ENCODE data around the gene RNF31.

DNA sequence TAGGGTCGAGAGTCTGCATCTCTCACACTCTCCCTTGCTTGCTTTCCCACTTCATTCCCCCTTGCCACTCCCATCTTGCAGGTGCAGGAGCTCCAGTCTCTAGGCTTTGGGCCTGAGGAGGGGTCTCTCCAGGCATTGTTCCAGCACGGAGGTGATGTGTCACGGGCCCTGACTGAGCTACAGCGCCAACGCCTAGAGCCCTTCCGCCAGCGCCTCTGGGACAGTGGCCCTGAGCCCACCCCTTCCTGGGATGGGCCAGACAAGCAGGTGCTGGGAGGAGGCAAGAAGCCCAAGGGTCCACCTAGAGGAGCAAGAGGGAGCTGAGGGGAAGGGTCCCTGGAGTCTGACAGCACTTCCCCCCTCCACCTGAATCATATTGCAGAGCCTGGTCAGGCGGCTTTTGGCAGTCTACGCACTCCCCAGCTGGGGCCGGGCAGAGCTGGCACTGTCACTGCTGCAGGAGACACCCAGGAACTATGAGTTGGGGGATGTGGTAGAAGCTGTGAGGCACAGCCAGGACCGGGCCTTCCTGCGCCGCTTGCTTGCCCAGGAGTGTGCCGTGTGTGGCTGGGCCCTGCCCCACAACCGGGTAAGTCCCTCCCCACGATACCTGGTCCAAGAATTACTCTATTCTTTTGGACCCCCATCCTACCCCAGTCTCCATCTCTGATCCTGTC, 4.2 kb downstream of the RNF31 start:
- TF ChIP-seq, protein P1, sequence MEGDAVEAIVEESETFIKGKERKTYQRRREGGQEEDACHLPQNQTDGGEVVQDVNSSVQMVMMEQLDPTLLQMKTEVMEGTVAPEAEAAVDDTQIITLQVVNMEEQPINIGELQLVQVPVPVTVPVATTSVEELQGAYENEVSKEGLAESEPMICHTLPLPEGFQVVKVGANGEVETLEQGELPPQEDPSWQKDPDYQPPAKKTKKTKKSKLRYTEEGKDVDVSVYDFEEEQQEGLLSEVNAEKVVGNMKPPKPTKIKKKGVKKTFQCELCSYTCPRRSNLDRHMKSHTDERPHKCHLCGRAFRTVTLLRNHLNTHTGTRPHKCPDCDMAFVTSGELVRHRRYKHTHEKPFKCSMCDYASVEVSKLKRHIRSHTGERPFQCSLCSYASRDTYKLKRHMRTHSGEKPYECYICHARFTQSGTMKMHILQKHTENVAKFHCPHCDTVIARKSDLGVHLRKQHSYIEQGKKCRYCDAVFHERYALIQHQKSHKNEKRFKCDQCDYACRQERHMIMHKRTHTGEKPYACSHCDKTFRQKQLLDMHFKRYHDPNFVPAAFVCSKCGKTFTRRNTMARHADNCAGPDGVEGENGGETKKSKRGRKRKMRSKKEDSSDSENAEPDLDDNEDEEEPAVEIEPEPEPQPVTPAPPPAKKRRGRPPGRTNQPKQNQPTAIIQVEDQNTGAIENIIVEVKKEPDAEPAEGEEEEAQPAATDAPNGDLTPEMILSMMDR (IDR thresholded peaks at IDR 0.05), result no peak
- no peak for TF ChIP-seq POLR2A (IDR thresholded peaks at IDR 0.05; ENCODE audit: low read depth)

Measured in esophagus muscularis mucosa (tissue), 3 donors.